GM18526 (cell line): ENCODE results near the gene SELENOF.

Source experiments
- POLR2A ChIP-seq: IDR thresholded peaks from 3 replicates; pipeline ENCODE4 v1.6.1; 2011; ENCODE audit not compliant: insufficient read length; ENCODE audit errors: extremely low read depth

SELENOF gene

GRCh38 chr1:86846164-86846647 lies 67.7 kb downstream of the SELENOF start:
- TF ChIP-seq POLR2A, result no peak

- TF ChIP-seq POLR2A, result no peak
Observed at GRCh38 chr1:86845514-86845913, 68.4 kb downstream of the SELENOF start.

- TF ChIP-seq POLR2A, result no peak
Observed at GRCh38 chr1:86841116-86841515, 72.8 kb downstream of the SELENOF start.

- TF ChIP-seq POLR2A, result no peak
Observed at GRCh38 chr1:86833461-86834215, 80.3 kb downstream of the SELENOF start.

- no peak for TF ChIP-seq POLR2A
Observed at GRCh38 chr1:86832433-86832832, 81.5 kb downstream of the SELENOF start.

- TF ChIP-seq POLR2A, result no peak
Observed at GRCh38 chr1:86829321-86829720, 84.6 kb downstream of the SELENOF start.

GRCh38 chr1:86828024-86828423 lies 85.9 kb downstream of the SELENOF start:
- no peak for TF ChIP-seq POLR2A

- no peak for TF ChIP-seq POLR2A
Observed at GRCh38 chr1:86826856-86827255, 87.1 kb downstream of the SELENOF start.

- no peak for TF ChIP-seq POLR2A
Observed at GRCh38 chr1:86825319-86825718, 88.6 kb downstream of the SELENOF start.

GRCh38 chr1:86823821-86824500 lies 90.0 kb downstream of the SELENOF start:
- TF ChIP-seq POLR2A, result no peak

GRCh38 chr1:86823386-86823785 lies 90.5 kb downstream of the SELENOF start:
- TF ChIP-seq POLR2A, result no peak

- TF ChIP-seq POLR2A, result no peak
Observed at GRCh38 chr1:86822459-86822858, 91.5 kb downstream of the SELENOF start.

- TF ChIP-seq POLR2A, result no peak
Observed at GRCh38 chr1:86821956-86822355, 92.0 kb downstream of the SELENOF start.
